ENCODE data around the gene BMPR1B. TPM values are rescaled to one million over a fixed set of nuclear protein-coding genes. Genes with fewer than 3 reads are reported as not detected.
"Not testable (repeated sequence)": the region's sequence is repeated elsewhere in the genome, so short reads cannot be mapped to it uniquely, and the experiment has no call there.

BMPR1B gene
- total and polyA plus RNA-seq, 9 donors = 6.6 to 21.1 (median 11.7) TPM

DNA sequence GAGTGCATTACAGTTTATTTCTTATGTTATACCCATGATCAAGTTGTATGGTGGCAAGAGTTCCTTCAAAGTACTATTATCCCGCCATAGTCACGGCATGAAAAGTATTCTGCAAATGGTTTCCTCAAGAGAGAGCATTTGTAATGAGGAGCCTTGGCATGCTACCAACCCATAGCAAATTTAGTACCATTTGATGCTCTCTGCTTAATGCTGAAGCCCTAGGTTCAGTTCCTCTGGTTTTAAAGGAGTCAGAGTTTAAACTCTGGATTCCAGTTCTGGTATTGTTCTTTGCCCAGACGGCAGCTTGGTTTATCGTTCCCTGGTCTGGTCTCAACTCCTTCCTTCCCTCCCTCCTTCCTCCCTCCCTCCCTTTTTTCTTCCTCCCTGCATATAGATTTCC lies 371.3 kb downstream of the BMPR1B start:
- WGBS (ENCODE audit: insufficient coverage) = 35% methylated on average over 2 of the region's 4 CpGs
- peak; percentile 19 for DNase-seq
- peaks cover 2% of the 10 kb centered on the region for H3K4me1 ChIP-seq (ENCODE audit: control insufficient read depth, insufficient read depth, low read length)

GRCh38 chr4:95129821-95130311 lies 372.1 kb downstream of the BMPR1B start:
- DNase-seq = peak; percentile 95
- H3K4me1 ChIP-seq (ENCODE audit: control insufficient read depth, insufficient read depth, low read length) = peaks cover 2% of the 10 kb centered on the region
- H3K27me3 ChIP-seq (ENCODE audit: control insufficient read depth, insufficient read depth, low read length) = no peaks in the 10 kb centered on the region
- H3K27ac ChIP-seq (ENCODE audit: low read length) = peak overlapping the region; percentile 49
- WGBS (ENCODE audit: insufficient coverage) = 29% methylated on average over 4 of the region's 7 CpGs
- H3K4me3 ChIP-seq (ENCODE audit: low read length) = no peak overlapping the region
- H3K36me3 ChIP-seq (ENCODE audit: control insufficient read depth, insufficient read depth, low read length) = peaks cover 2% of the 10 kb centered on the region
- H3K9me3 ChIP-seq (replicated peaks; ENCODE audit: control insufficient read depth, low read depth, low read length) = no peaks in the 10 kb centered on the region

More for the DNA sequence above, 371.3 kb downstream of the BMPR1B start:
- peaks cover 2% of the 10 kb centered on the region for H3K36me3 ChIP-seq (ENCODE audit: control insufficient read depth, insufficient read depth, low read length)
- no peaks in the 10 kb centered on the region for H3K27me3 ChIP-seq (ENCODE audit: control insufficient read depth, insufficient read depth, low read length)
- H3K27ac ChIP-seq (ENCODE audit: low read length) = no peak overlapping the region
- no peaks in the 10 kb centered on the region for H3K9me3 ChIP-seq (replicated peaks; ENCODE audit: control insufficient read depth, low read depth, low read length)
- no peak overlapping the region for H3K4me3 ChIP-seq (ENCODE audit: low read length)

GRCh38 chr4:95134016-95134415 lies 376.3 kb downstream of the BMPR1B start:
- not testable (repeated sequence) for H3K27me3 ChIP-seq (ENCODE audit: control insufficient read depth, insufficient read depth, low read length); H3K4me1 ChIP-seq (ENCODE audit: control insufficient read depth, insufficient read depth, low read length); H3K36me3 ChIP-seq (ENCODE audit: control insufficient read depth, insufficient read depth, low read length); H3K4me3 ChIP-seq (ENCODE audit: low read length); H3K27ac ChIP-seq (ENCODE audit: low read length); DNase-seq; H3K9me3 ChIP-seq (replicated peaks; ENCODE audit: control insufficient read depth, low read depth, low read length)
- WGBS (ENCODE audit: insufficient coverage) = 75% methylated on average over 1 of the region's 4 CpGs

DNA sequence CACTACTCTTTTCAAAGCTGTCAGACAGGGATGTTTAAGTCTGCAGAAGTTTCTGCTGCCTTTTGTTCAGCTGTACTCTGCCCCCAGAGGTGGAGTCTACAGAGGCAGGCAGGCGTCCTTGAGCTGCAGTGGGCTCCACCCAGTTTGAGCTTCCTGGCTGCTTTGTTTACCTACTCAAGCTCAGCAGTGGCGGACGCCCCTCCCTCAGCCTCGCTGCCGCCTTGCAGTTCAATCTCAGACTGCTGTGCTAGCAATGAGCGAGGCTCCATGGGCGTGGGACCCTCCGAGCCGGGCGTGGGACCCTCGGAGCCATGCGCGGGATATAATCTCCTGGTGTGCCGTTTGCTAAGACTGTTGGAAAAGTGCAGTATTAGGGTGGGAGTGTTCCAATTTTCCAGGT lies 381.7 kb downstream of the BMPR1B start:
- H3K4me1 ChIP-seq (ENCODE audit: control insufficient read depth, insufficient read depth, low read length); H3K27ac ChIP-seq (ENCODE audit: low read length); H3K36me3 ChIP-seq (ENCODE audit: control insufficient read depth, insufficient read depth, low read length); H3K4me3 ChIP-seq (ENCODE audit: low read length); H3K9me3 ChIP-seq (replicated peaks; ENCODE audit: control insufficient read depth, low read depth, low read length); H3K27me3 ChIP-seq (ENCODE audit: control insufficient read depth, insufficient read depth, low read length); DNase-seq: not testable (repeated sequence)
- 97% methylated on average over 8 of the region's 14 CpGs for WGBS (ENCODE audit: insufficient coverage)

DNA sequence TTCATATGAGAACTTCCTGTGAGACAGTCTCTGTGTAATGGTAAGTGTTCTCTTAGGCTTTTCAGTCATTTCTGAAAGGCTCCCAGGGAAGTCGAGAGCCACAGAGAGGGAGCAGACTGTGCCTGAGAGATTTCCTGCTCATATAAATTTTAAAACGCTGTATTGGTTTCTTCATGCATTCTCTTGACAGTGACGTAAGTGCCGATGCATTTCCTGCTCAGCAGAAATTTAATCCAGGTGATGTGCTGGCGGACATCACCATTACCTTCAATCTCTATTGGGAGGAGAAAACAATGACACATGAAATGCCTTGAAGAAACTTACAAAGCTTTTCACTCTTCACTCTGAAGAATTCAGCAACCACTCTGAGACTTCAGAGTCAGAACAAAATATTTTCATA lies 383.6 kb downstream of the BMPR1B start:
- Histone ChIP-seq H3K36me3 (ENCODE audit: control insufficient read depth, insufficient read depth, low read length) (no peaks in the 10 kb centered on the region), H3K27me3 (ENCODE audit: control insufficient read depth, insufficient read depth, low read length) (no peaks in the 10 kb centered on the region), H3K9me3 (replicated peaks; ENCODE audit: control insufficient read depth, low read depth, low read length) (peaks cover 5% of the 10 kb centered on the region), H3K4me3 (ENCODE audit: low read length) (no peak overlapping the region), H3K4me1 (ENCODE audit: control insufficient read depth, insufficient read depth, low read length) (no peaks in the 10 kb centered on the region), H3K27ac (ENCODE audit: low read length) (no peak overlapping the region)
- no peak for DNase-seq
- 20% methylated on average over 1 of the region's 5 CpGs for WGBS (ENCODE audit: insufficient coverage)

DNA sequence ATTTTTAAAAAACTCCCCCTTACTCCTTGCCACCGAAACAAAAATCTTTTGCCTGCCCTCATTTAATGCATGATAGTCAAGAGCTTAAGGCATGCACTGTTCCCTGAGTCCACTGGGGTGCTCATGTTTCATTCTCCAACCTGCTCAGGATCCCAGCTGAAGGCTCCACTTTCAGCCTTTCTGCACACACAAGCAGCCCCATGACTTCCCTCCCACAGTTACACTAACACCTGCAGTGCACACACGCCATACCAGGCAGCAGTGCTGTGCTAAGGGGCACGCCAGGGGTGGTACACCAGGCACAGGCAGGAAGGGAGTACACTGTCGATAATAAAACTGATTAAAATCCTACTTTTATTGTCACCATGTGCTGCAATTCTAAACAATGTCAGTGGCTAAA lies 385.2 kb downstream of the BMPR1B start:
- Histone ChIP-seq H3K27me3 (ENCODE audit: control insufficient read depth, insufficient read depth, low read length) (no peaks in the 10 kb centered on the region), H3K4me3 (ENCODE audit: low read length) (no peak overlapping the region), H3K4me1 (ENCODE audit: control insufficient read depth, insufficient read depth, low read length) (no peaks in the 10 kb centered on the region), H3K36me3 (ENCODE audit: control insufficient read depth, insufficient read depth, low read length) (no peaks in the 10 kb centered on the region), H3K9me3 (replicated peaks; ENCODE audit: control insufficient read depth, low read depth, low read length) (peaks cover 5% of the 10 kb centered on the region), H3K27ac (ENCODE audit: low read length) (no peak overlapping the region)
- 56% methylated on average over 3 of the region's 4 CpGs for WGBS (ENCODE audit: insufficient coverage)
- DNase-seq = peak; percentile 14

- no peak for DNase-seq
- H3K9me3 ChIP-seq (replicated peaks; ENCODE audit: control insufficient read depth, low read depth, low read length) = no peaks in the 10 kb centered on the region
- no peaks in the 10 kb centered on the region for H3K4me1 ChIP-seq (ENCODE audit: control insufficient read depth, insufficient read depth, low read length)
- H3K27me3 ChIP-seq (ENCODE audit: control insufficient read depth, insufficient read depth, low read length) = no peaks in the 10 kb centered on the region
- H3K36me3 ChIP-seq (ENCODE audit: control insufficient read depth, insufficient read depth, low read length) = peaks cover 3% of the 10 kb centered on the region
- WGBS (ENCODE audit: insufficient coverage) = no CpG with 5 or more reads among the region's 3 CpGs
- H3K27ac ChIP-seq (ENCODE audit: low read length) = no peak overlapping the region
- no peak overlapping the region for H3K4me3 ChIP-seq (ENCODE audit: low read length)
Observed at GRCh38 chr4:95151255-95151654, 393.5 kb downstream of the BMPR1B start.

DNA sequence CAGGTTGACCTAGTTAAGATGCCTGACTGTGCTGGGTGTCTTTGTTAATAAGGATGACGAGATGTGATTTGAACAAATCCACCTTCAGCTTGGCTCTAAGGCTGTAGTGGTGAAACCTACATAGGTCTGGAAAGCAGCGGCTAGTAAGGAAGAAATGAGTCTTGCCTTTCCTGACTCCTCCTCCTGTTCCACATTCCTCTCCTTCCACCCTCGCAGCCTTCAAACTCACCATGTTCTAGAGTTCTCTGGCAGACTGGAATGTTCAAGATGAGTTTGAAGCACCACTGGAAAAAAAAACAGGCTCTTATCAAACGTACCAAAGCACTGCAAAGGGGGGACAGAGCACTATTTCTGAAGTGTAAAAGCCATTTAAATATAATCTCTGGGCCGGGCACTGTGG lies 395.4 kb downstream of the BMPR1B start:
- Histone ChIP-seq H3K4me3 (ENCODE audit: low read length) (no peak overlapping the region), H3K27ac (ENCODE audit: low read length) (no peak overlapping the region), H3K9me3 (replicated peaks; ENCODE audit: control insufficient read depth, low read depth, low read length) (no peaks in the 10 kb centered on the region), H3K4me1 (ENCODE audit: control insufficient read depth, insufficient read depth, low read length) (no peaks in the 10 kb centered on the region), H3K36me3 (ENCODE audit: control insufficient read depth, insufficient read depth, low read length) (peaks cover 3% of the 10 kb centered on the region), H3K27me3 (ENCODE audit: control insufficient read depth, insufficient read depth, low read length) (no peaks in the 10 kb centered on the region)
- no peak for DNase-seq
- 79% methylated on average over 4 of the region's 5 CpGs for WGBS (ENCODE audit: insufficient coverage)

- no peaks in the 10 kb centered on the region for H3K9me3 ChIP-seq (replicated peaks; ENCODE audit: control insufficient read depth, low read depth, low read length)
- H3K36me3 ChIP-seq (ENCODE audit: control insufficient read depth, insufficient read depth, low read length) = peaks cover 3% of the 10 kb centered on the region
- no peaks in the 10 kb centered on the region for H3K27me3 ChIP-seq (ENCODE audit: control insufficient read depth, insufficient read depth, low read length)
- DNase-seq = peak; percentile 81
- H3K27ac ChIP-seq (ENCODE audit: low read length) = no peak overlapping the region
- H3K4me1 ChIP-seq (ENCODE audit: control insufficient read depth, insufficient read depth, low read length) = no peaks in the 10 kb centered on the region
- WGBS (ENCODE audit: insufficient coverage) = no CpG with 5 or more reads among the region's 2 CpGs
- no peak overlapping the region for H3K4me3 ChIP-seq (ENCODE audit: low read length)
Observed at GRCh38 chr4:95155759-95156451, 398.1 kb downstream of the BMPR1B start.

GRCh38 chr4:95156452-95156765 lies 398.7 kb downstream of the BMPR1B start:
- Histone ChIP-seq H3K9me3 (replicated peaks; ENCODE audit: control insufficient read depth, low read depth, low read length) (no peaks in the 10 kb centered on the region), H3K27me3 (ENCODE audit: control insufficient read depth, insufficient read depth, low read length) (no peaks in the 10 kb centered on the region), H3K4me3 (ENCODE audit: low read length) (no peak overlapping the region), H3K27ac (ENCODE audit: low read length) (no peak overlapping the region), H3K36me3 (ENCODE audit: control insufficient read depth, insufficient read depth, low read length) (peaks cover 3% of the 10 kb centered on the region), H3K4me1 (ENCODE audit: control insufficient read depth, insufficient read depth, low read length) (no peaks in the 10 kb centered on the region)
- no peak for DNase-seq
- WGBS (ENCODE audit: insufficient coverage) = no CpG with 5 or more reads among the region's 3 CpGs

GRCh38 chr4:95157596-95157995 lies 399.8 kb downstream of the BMPR1B start:
- H3K36me3 ChIP-seq (ENCODE audit: control insufficient read depth, insufficient read depth, low read length) = peaks cover 3% of the 10 kb centered on the region
- H3K4me3 ChIP-seq (ENCODE audit: low read length) = no peak overlapping the region
- no peak overlapping the region for H3K27ac ChIP-seq (ENCODE audit: low read length)
- no peaks in the 10 kb centered on the region for H3K27me3 ChIP-seq (ENCODE audit: control insufficient read depth, insufficient read depth, low read length)
- no peaks in the 10 kb centered on the region for H3K4me1 ChIP-seq (ENCODE audit: control insufficient read depth, insufficient read depth, low read length)
- no peak for DNase-seq
- no peaks in the 10 kb centered on the region for H3K9me3 ChIP-seq (replicated peaks; ENCODE audit: control insufficient read depth, low read depth, low read length)
